Neural progenitor cell (in vitro differentiated cells): ENCODE measurements around the gene PRSS36. TPM values are rescaled to one million over a fixed set of nuclear protein-coding genes. Genes with fewer than 3 reads are reported as not detected.
A peak's percentile ranks its signal among the peaks of the same experiment; 100 is the strongest.

ENCODE experiments used
- DNase-seq: peaks from one replicate; pipeline ENCODE4 v3.0.0-alpha.2; 2016; ENCODE audit warnings: low spot score
- H2AFZ ChIP-seq: fragments of 200-600 bp; sonication (generic); replicated peaks from 2 replicates; pipeline ENCODE4 v1.6.1; 2016; ENCODE audit warnings: antibody characterized with exemption
- H3F3A ChIP-seq: fragments of 200-600 bp; sonication (generic); 2 replicates; pipeline ENCODE4 v1.6.1; 2016; ENCODE audit warnings: antibody characterized with exemption, low read depth
- H3K27ac ChIP-seq: fragments of 200-600 bp; sonication (generic); 2 replicates; pipeline ENCODE4 v1.5.1; 2016; ENCODE audit warnings: mild to moderate bottlenecking
- H3K27me3 ChIP-seq: fragments of 200-600 bp; sonication (generic); 2 replicates; pipeline ENCODE4 v1.6.1; 2016; ENCODE audit warnings: mild to moderate bottlenecking, moderate library complexity
- H3K36me3 ChIP-seq: fragments of 200-600 bp; sonication (generic); 2 replicates; pipeline ENCODE4 v1.5.1; 2016
- H3K4me1 ChIP-seq: fragments of 200-600 bp; sonication (generic); 2 replicates; pipeline ENCODE4 v1.6.1; 2016; ENCODE audit warnings: mixed run types
- H3K4me2 ChIP-seq: fragments of 200-600 bp; sonication (generic); 2 replicates; pipeline ENCODE4 v1.6.1; 2016
- H3K4me3 ChIP-seq: fragments of 200-600 bp; sonication (generic); 2 replicates; pipeline ENCODE4 v1.5.1; 2016
- H3K79me2 ChIP-seq: fragments of 200-600 bp; sonication (generic); 2 replicates; pipeline ENCODE4 v1.6.1; 2016; ENCODE audit warnings: low read depth
- H3K9ac ChIP-seq: fragments of 200-600 bp; sonication (generic); 2 replicates; pipeline ENCODE4 v1.6.1; 2016
- H3K9me3 ChIP-seq: fragments of 200-600 bp; sonication (generic); 2 replicates; pipeline ENCODE4 v1.5.1; 2016; ENCODE audit warnings: low read depth
- H4K20me1 ChIP-seq: fragments of 200-600 bp; sonication (generic); 2 replicates; pipeline ENCODE4 v1.6.1; 2016; ENCODE audit warnings: low read depth
- H3K27ac Mint-ChIP-seq: 3 replicates; pipeline ENCODE4 v1.8.0; 2021; ENCODE audit warnings: mixed read lengths
- H3K27me3 Mint-ChIP-seq: 2 replicates; pipeline ENCODE4 v1.8.0; 2022; ENCODE audit warnings: low read depth, mild to moderate bottlenecking, inconsistent platforms, moderate library complexity, mixed read lengths; ENCODE audit not compliant: insufficient read depth
- H3K36me3 Mint-ChIP-seq: 3 replicates; pipeline ENCODE4 v1.8.0; 2021; ENCODE audit warnings: mixed read lengths
- H3K4me1 Mint-ChIP-seq: 3 replicates; pipeline ENCODE4 v1.8.0; 2021; ENCODE audit warnings: mixed read lengths
- H3K4me3 Mint-ChIP-seq: 3 replicates; pipeline ENCODE4 v1.8.0; 2021; ENCODE audit warnings: mild to moderate bottlenecking, moderate library complexity, mixed read lengths
- H3K9me3 Mint-ChIP-seq: 3 replicates; pipeline ENCODE4 v1.8.0; 2020; ENCODE audit warnings: mixed read lengths
- CTCF ChIP-seq: fragments of 200-600 bp; sonication (generic); IDR thresholded peaks from 2 replicates; pipeline ENCODE4 v1.5.1; 2017; ENCODE audit warnings: antibody characterized with exemption, mild to moderate bottlenecking
- EZH2 ChIP-seq: fragments of 200-600 bp; sonication (generic); IDR thresholded peaks from 2 replicates; pipeline ENCODE4 v1.6.1; 2017; ENCODE audit warnings: antibody characterized with exemption, mild to moderate bottlenecking, moderate library complexity
- EZH2phosphoT487 ChIP-seq: fragments of 200-600 bp; sonication (generic); IDR thresholded peaks from 2 replicates; pipeline ENCODE4 v1.6.1; 2017; ENCODE audit warnings: antibody characterized with exemption
- total RNA-seq: library from RNA; depleted of rRNA; stranded (reverse); fragments of >200 nt; gene quantifications from 2 replicates; pipeline ENCODE4 v1.2.3, GENCODE V29; 2015; ENCODE audit warnings: low replicate concordance

Gene PRSS36
- total RNA-seq, 1 donor from 2014 or later, result 0.30 TPM

GRCh38 chr16:31192856-31193642 is 43.2 kb upstream of the PRSS36 start:
- Mint-ChIP-seq H3K4me1 (no peaks in the 10 kb centered on the region), H3K4me3 (no peak overlapping the region), H3K27me3 (peaks cover 12% of the 10 kb centered on the region), H3K27ac (no peak overlapping the region), H3K36me3 (peaks cover 60% of the 10 kb centered on the region), H3K9me3 (no peaks in the 10 kb centered on the region)
- peaks cover 47% of the 10 kb centered on the region for H3K79me2 ChIP-seq
- H3F3A ChIP-seq, result peaks cover 95% of the 10 kb centered on the region
- TF ChIP-seq EZH2phosphoT487 (no peak), EZH2 (no peak), CTCF (no peak)
- no peaks in the 10 kb centered on the region for H3K27me3 ChIP-seq
- peaks cover 21% of the 10 kb centered on the region for H3K36me3 ChIP-seq
- H4K20me1 ChIP-seq, result peaks cover 95% of the 10 kb centered on the region
- no peak overlapping the region for H3K9ac ChIP-seq
- no peaks in the 10 kb centered on the region for H3K4me1 ChIP-seq
- H3K9me3 ChIP-seq, result no peaks in the 10 kb centered on the region
- no peak overlapping the region for H3K4me3 ChIP-seq
- H2AFZ ChIP-seq, result no peak overlapping the region
- H3K27ac ChIP-seq, result no peak overlapping the region
- no peak for DNase-seq
- no peak overlapping the region for H3K4me2 ChIP-seq

- Histone ChIP-seq H3K4me3 (no peak overlapping the region), H3K79me2 (peaks cover 59% of the 10 kb centered on the region), H3K27me3 (no peaks in the 10 kb centered on the region), H3F3A (peaks cover 94% of the 10 kb centered on the region), H3K9ac (no peak overlapping the region), H3K4me2 (no peak overlapping the region), H3K36me3 (peaks cover 26% of the 10 kb centered on the region), H2AFZ (no peak overlapping the region), H3K4me1 (no peaks in the 10 kb centered on the region), H4K20me1 (peaks cover 97% of the 10 kb centered on the region), H3K9me3 (no peaks in the 10 kb centered on the region), H3K27ac (no peak overlapping the region)
- DNase-seq, result no peak
- Mint-ChIP-seq H3K36me3 (peaks cover 71% of the 10 kb centered on the region), H3K27ac (no peak overlapping the region), H3K9me3 (no peaks in the 10 kb centered on the region), H3K4me3 (no peak overlapping the region), H3K27me3 (peaks cover 17% of the 10 kb centered on the region), H3K4me1 (peaks cover 4% of the 10 kb centered on the region)
- TF ChIP-seq EZH2, result no peak
These were observed 42.0 kb upstream of the PRSS36 start for GRCh38 chr16:31191697-31192428.

GRCh38 chr16:31190818-31191444 is 41.1 kb upstream of the PRSS36 start:
- H3K9me3 ChIP-seq, result no peaks in the 10 kb centered on the region
- DNase-seq, result no peak
- no peak overlapping the region for H3K9ac ChIP-seq
- peak overlapping the region; percentile 5 for H3K4me3 Mint-ChIP-seq
- no peak overlapping the region for H3K27ac Mint-ChIP-seq
- peaks cover 94% of the 10 kb centered on the region for H3F3A ChIP-seq
- no peak overlapping the region for H3K4me3 ChIP-seq
- H3K4me2 ChIP-seq, result no peak overlapping the region
- H3K79me2 ChIP-seq, result peaks cover 68% of the 10 kb centered on the region
- no peak overlapping the region for H3K27ac ChIP-seq
- peaks cover 72% of the 10 kb centered on the region for H3K36me3 Mint-ChIP-seq
- no peaks in the 10 kb centered on the region for H3K27me3 ChIP-seq
- H3K27me3 Mint-ChIP-seq, result peaks cover 21% of the 10 kb centered on the region
- TF ChIP-seq EZH2phosphoT487, result no peak
- no peaks in the 10 kb centered on the region for H3K9me3 Mint-ChIP-seq
- H3K36me3 ChIP-seq, result peaks cover 34% of the 10 kb centered on the region
- H3K4me1 ChIP-seq, result no peaks in the 10 kb centered on the region
- peaks cover 4% of the 10 kb centered on the region for H3K4me1 Mint-ChIP-seq
- peaks cover 98% of the 10 kb centered on the region for H4K20me1 ChIP-seq
- H2AFZ ChIP-seq, result no peak overlapping the region

GRCh38 chr16:31190061-31190460 is 40.2 kb upstream of the PRSS36 start:
- no peak overlapping the region for H3K4me3 ChIP-seq
- peaks cover 77% of the 10 kb centered on the region for H3K79me2 ChIP-seq
- H4K20me1 ChIP-seq, result peaks cover 100% of the 10 kb centered on the region
- H3K4me2 ChIP-seq, result no peak overlapping the region
- peaks cover 41% of the 10 kb centered on the region for H3K36me3 ChIP-seq
- Mint-ChIP-seq H3K9me3 (no peaks in the 10 kb centered on the region), H3K36me3 (peaks cover 79% of the 10 kb centered on the region), H3K4me1 (peaks cover 4% of the 10 kb centered on the region), H3K27ac (no peak overlapping the region), H3K27me3 (peaks cover 21% of the 10 kb centered on the region), H3K4me3 (no peak overlapping the region)
- no peaks in the 10 kb centered on the region for H3K4me1 ChIP-seq
- H3K9me3 ChIP-seq, result no peaks in the 10 kb centered on the region
- H3K27ac ChIP-seq, result no peak overlapping the region
- peaks cover 93% of the 10 kb centered on the region for H3F3A ChIP-seq
- no peak for TF ChIP-seq EZH2phosphoT487
- TF ChIP-seq CTCF, result no peak
- no peak for TF ChIP-seq EZH2
- H3K9ac ChIP-seq, result no peak overlapping the region
- H2AFZ ChIP-seq, result no peak overlapping the region
- H3K27me3 ChIP-seq, result no peaks in the 10 kb centered on the region
- no peak for DNase-seq
